ENCODE measurements around the gene ATP9B. TPM values are rescaled to one million over a fixed set of nuclear protein-coding genes. Genes with fewer than 3 reads are reported as not detected.
"Not testable (repeated sequence)": the region's sequence is repeated elsewhere in the genome, so short reads cannot be mapped to it uniquely, and the experiment has no call there.

ATP9B gene
- total and polyA plus RNA-seq, 2 experiments from 2014 or later = 8.5 to 12.8 TPM

DNA sequence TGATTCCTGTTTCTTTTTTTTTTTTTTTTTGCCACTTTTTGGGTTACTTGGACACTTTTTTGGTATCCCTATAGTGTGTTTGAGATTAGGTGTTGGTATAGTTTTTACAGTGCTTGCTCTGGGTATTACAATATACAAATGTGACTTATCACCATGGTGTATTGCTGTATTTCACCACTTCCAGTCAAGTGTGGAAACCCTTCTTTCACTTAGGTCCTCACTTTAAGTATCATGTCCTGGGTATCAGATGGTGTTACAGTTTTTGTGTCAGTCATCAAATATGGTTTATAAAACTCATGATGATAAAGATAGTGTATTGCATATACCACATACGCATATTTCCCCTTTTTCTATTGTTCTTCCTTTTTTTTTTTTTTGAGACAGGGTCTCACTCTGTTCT lies 1.8 kb downstream of the ATP9B start:
- in situ Hi-C loops (cut with MboI) = no loop called here
- Histone ChIP-seq H3K9me3 (ENCODE audit: low read depth) (no peaks in the 10 kb centered on the region), H3K4me1 (ENCODE audit: insufficient read depth) (peaks cover 11% of the 10 kb centered on the region), H3K36me3 (ENCODE audit: low read depth) (no peaks in the 10 kb centered on the region), H4K20me1 (ENCODE audit: insufficient read depth) (peaks cover 4% of the 10 kb centered on the region; the same call in 1 of the 2 replicates), H2AFZ (no peak overlapping the region), H3K4me2 (ENCODE audit: unreplicated experiment) (peak overlapping the region; percentile 93), H3K9me2 (ENCODE audit: insufficient read depth) (no peaks in the 10 kb centered on the region), H3K79me2 (ENCODE audit: insufficient read depth) (peaks cover 55% of the 10 kb centered on the region), H3K9ac (no peak overlapping the region), H3K4me3 (peak overlapping the region; percentile 80; the same call in 1 of the 2 replicates), H3K27ac (no peak overlapping the region), H3F3A (ENCODE audit: insufficient read depth) (peaks cover 22% of the 10 kb centered on the region), H3K27me3 (replicated peaks; ENCODE audit: insufficient read depth) (no peaks in the 10 kb centered on the region)
- no peak for DNase-seq
- 88% methylated on average over 1 of the region's 1 CpG for WGBS, 2 experiments (ENCODE audit: low coverage in 1 of 2, low lambda C conversion rate in 2 of 2, missing lambda C conversion rate in 2 of 2)
- no peak for TF ChIP-seq EZH2 (IDR thresholded peaks at IDR 0.05; ENCODE audit: insufficient read depth, poor library complexity, severe bottlenecking)
- no peak for TF ChIP-seq EZH2phosphoT487 (IDR thresholded peaks at IDR 0.05; ENCODE audit: insufficient read depth, low read depth)

- Histone ChIP-seq H3K27ac (no peak overlapping the region), H3K9me2 (ENCODE audit: insufficient read depth) (no peaks in the 10 kb centered on the region), H3K27me3 (replicated peaks; ENCODE audit: insufficient read depth) (no peaks in the 10 kb centered on the region), H3K4me3 (no peak overlapping the region), H3F3A (ENCODE audit: insufficient read depth) (peaks cover 22% of the 10 kb centered on the region), H3K79me2 (ENCODE audit: insufficient read depth) (peaks cover 61% of the 10 kb centered on the region), H3K36me3 (ENCODE audit: low read depth) (no peaks in the 10 kb centered on the region), H3K9me3 (ENCODE audit: low read depth) (no peaks in the 10 kb centered on the region), H3K4me2 (ENCODE audit: unreplicated experiment) (no peak overlapping the region), H4K20me1 (ENCODE audit: insufficient read depth) (peaks cover 4% of the 10 kb centered on the region; the same call in 1 of the 2 replicates), H3K4me1 (ENCODE audit: insufficient read depth) (peaks cover 11% of the 10 kb centered on the region), H3K9ac (no peak overlapping the region), H2AFZ (no peak overlapping the region)
- no peak for DNase-seq
- in situ Hi-C loops (cut with MboI) = no loop called here
- WGBS, 2 experiments (ENCODE audit: low coverage in 1 of 2, low lambda C conversion rate in 2 of 2, missing lambda C conversion rate in 2 of 2) = 92 to 94% methylated on average over 3 of the region's 3 CpGs
- no peak for TF ChIP-seq EZH2phosphoT487 (IDR thresholded peaks at IDR 0.05; ENCODE audit: insufficient read depth, low read depth)
- no peak for TF ChIP-seq EZH2 (IDR thresholded peaks at IDR 0.05; ENCODE audit: insufficient read depth, poor library complexity, severe bottlenecking)
Observed at GRCh38 chr18:79071503-79072210, 2.5 kb downstream of the ATP9B start.

DNA sequence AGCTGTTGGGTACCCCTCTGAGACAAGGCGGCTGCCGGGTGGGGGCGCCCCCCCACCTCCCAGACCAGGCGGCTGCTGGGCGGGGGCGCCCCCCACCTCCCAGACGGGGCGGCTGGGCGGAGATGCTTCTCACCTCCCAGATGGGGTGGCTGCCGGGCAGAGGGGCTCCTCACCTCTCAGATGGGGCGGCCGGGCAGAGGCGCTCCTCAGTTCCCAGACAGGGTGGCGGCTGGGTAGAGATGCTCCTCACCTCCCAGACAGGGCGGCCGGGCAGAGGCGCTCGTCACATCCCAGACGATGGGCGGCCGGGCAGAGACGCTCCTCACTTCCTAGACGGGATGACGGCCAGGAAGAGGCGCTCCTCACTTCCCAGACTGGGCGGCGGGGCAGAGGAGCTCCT lies 3.5 kb downstream of the ATP9B start:
- peaks cover 11% of the 10 kb centered on the region for H3K4me1 ChIP-seq (ENCODE audit: insufficient read depth)

GRCh38 chr18:79077181-79077580 lies 8.0 kb downstream of the ATP9B start:
- in situ Hi-C loops (cut with MboI) = no loop called here
- no peak overlapping the region for H2AFZ ChIP-seq
- no peaks in the 10 kb centered on the region for H3K9me2 ChIP-seq (ENCODE audit: insufficient read depth)
- no peak for DNase-seq
- H3F3A ChIP-seq (ENCODE audit: insufficient read depth) = no peaks in the 10 kb centered on the region
- H3K9ac ChIP-seq = no peak overlapping the region
- no peak for TF ChIP-seq EZH2phosphoT487 (IDR thresholded peaks at IDR 0.05; ENCODE audit: insufficient read depth, low read depth)
- TF ChIP-seq EZH2 (IDR thresholded peaks at IDR 0.05; ENCODE audit: insufficient read depth, poor library complexity, severe bottlenecking) = no peak
- 94 to 100% methylated on average over 1 of the region's 1 CpG for whole genome bisulfite sequencing, 2 experiments (ENCODE audit: low coverage in 1 of 2, low lambda C conversion rate in 2 of 2, missing lambda C conversion rate in 2 of 2)
- H3K9me3 ChIP-seq (ENCODE audit: low read depth) = no peaks in the 10 kb centered on the region
- no peaks in the 10 kb centered on the region for H3K4me1 ChIP-seq (ENCODE audit: insufficient read depth)
- H3K36me3 ChIP-seq (ENCODE audit: low read depth) = no peaks in the 10 kb centered on the region
- no peak overlapping the region for H3K27ac ChIP-seq
- no peaks in the 10 kb centered on the region for H3K27me3 ChIP-seq (replicated peaks; ENCODE audit: insufficient read depth)
- H3K4me3 ChIP-seq = no peak overlapping the region
- H3K4me2 ChIP-seq (ENCODE audit: unreplicated experiment) = no peak overlapping the region
- H3K79me2 ChIP-seq (ENCODE audit: insufficient read depth) = peaks cover 77% of the 10 kb centered on the region
- H4K20me1 ChIP-seq (ENCODE audit: insufficient read depth) = peaks cover 4% of the 10 kb centered on the region; the same call in 1 of the 2 replicates

More for the DNA sequence above, 3.5 kb downstream of the ATP9B start:
- H4K20me1 ChIP-seq (ENCODE audit: insufficient read depth); H3K9ac ChIP-seq; H3K4me2 ChIP-seq (ENCODE audit: unreplicated experiment); H3K9me3 ChIP-seq (ENCODE audit: low read depth); DNase-seq; H3K27me3 ChIP-seq (replicated peaks; ENCODE audit: insufficient read depth); in situ Hi-C loops (cut with MboI); H2AFZ ChIP-seq; H3K36me3 ChIP-seq (ENCODE audit: low read depth); H3K27ac ChIP-seq; H3K4me3 ChIP-seq; H3K9me2 ChIP-seq (ENCODE audit: insufficient read depth): not testable (repeated sequence)
- WGBS, 2 experiments (ENCODE audit: low coverage in 1 of 2, low lambda C conversion rate in 2 of 2, missing lambda C conversion rate in 2 of 2) = 89 to 92% methylated on average over 10 to 27 of the region's 27 CpGs
- Histone ChIP-seq H3K79me2 (ENCODE audit: insufficient read depth) (peaks cover 71% of the 10 kb centered on the region), H3F3A (ENCODE audit: insufficient read depth) (peaks cover 21% of the 10 kb centered on the region)

DNA sequence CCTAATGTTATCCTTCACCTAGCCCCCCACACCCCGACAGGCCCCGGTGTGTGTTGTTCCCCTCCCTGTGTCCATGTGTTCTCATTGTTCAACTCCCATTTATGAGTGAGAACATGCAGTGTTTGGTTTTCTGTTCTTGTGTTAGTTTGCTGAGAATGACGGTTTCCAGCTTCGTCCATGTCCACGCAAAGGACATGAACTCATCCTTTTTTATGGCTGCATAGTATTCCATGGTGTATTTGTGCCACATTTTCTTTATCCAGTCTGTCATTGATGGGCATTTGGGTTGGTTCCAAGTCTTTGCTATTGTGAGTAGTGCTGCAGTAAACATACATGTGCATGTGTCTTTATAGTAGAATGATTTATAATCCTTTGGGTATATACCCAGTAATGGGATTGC lies 9.6 kb downstream of the ATP9B start:
- peaks cover 75% of the 10 kb centered on the region for H3K79me2 ChIP-seq (ENCODE audit: insufficient read depth)
- 97 to 98% methylated on average over 5 of the region's 5 CpGs for WGBS, 2 experiments (ENCODE audit: low coverage in 1 of 2, low lambda C conversion rate in 2 of 2, missing lambda C conversion rate in 2 of 2)
- in situ Hi-C loops (cut with MboI); H3K9me3 ChIP-seq (ENCODE audit: low read depth); H3K4me2 ChIP-seq (ENCODE audit: unreplicated experiment); H3K27me3 ChIP-seq (replicated peaks; ENCODE audit: insufficient read depth); H3K4me1 ChIP-seq (ENCODE audit: insufficient read depth); H3K4me3 ChIP-seq; H3K27ac ChIP-seq; H3K36me3 ChIP-seq (ENCODE audit: low read depth); H3K9me2 ChIP-seq (ENCODE audit: insufficient read depth); H2AFZ ChIP-seq; H3K9ac ChIP-seq; H4K20me1 ChIP-seq (ENCODE audit: insufficient read depth); DNase-seq; H3F3A ChIP-seq (ENCODE audit: insufficient read depth): not testable (repeated sequence)

All from GM23248 (cell line).